CD4-positive, alpha-beta memory T cell (primary cell): ENCODE data around the gene GOLM1. TPM values are rescaled to one million over a fixed set of nuclear protein-coding genes. Genes with fewer than 3 reads are reported as not detected.

Experiments used
- CTCF ChIA-PET: fragments of 350-600 bp; sonication (Branson Sonifier 250); formaldehyde crosslinking; loops from one replicate; lab custom pipeline; 2021; ENCODE audit warnings: inconsistent platforms; ENCODE audit not compliant: partially characterized antibody; lab: Charles Lee
- POLR2A ChIA-PET: fragments of 350-600 bp; sonication (Branson Sonifier 250); formaldehyde crosslinking; loops from one replicate; lab custom pipeline; 2021; ENCODE audit not compliant: partially characterized antibody; lab: Charles Lee
- DNase-seq, 5 donors: peaks; one replicate each; pipeline versions ENCODE4 v3.0.0 to v3.0.0-alpha.2; 2020 to 2022; ENCODE audit warnings: mixed read lengths in 1 of 5
- H3K27ac ChIP-seq: one replicate; pipeline ENCODE4 v1.7.0; 2013; ENCODE audit warnings: low read depth, low read length
- H3K27me3 ChIP-seq: 2 replicates; pipeline ENCODE4 v1.7.0; 2013; ENCODE audit warnings: mild to moderate bottlenecking, low read length, moderate library complexity; ENCODE audit not compliant: insufficient read depth
- H3K36me3 ChIP-seq: 2 replicates; pipeline ENCODE4 v1.7.0; 2013; ENCODE audit warnings: mild to moderate bottlenecking, low read length, moderate library complexity; ENCODE audit not compliant: insufficient read depth
- H3K4me1 ChIP-seq: 2 replicates; pipeline ENCODE4 v1.7.0; 2013; ENCODE audit warnings: mild to moderate bottlenecking, low read length, moderate library complexity; ENCODE audit not compliant: insufficient read depth
- H3K4me3 ChIP-seq, 2 donors: one replicate each; pipeline ENCODE4 v1.7.0; 2013; ENCODE audit warnings: low read length in 2 of 2, mild to moderate bottlenecking in 1 of 2
- H3K9me3 ChIP-seq, 2 donors: one replicate each; pipeline ENCODE4 v1.7.0; 2013; ENCODE audit warnings: low read length in 2 of 2, control low read depth in 1 of 2; ENCODE audit not compliant: control insufficient read depth in 1 of 2
- H3K27ac Mint-ChIP-seq, 7 donors: one replicate each; pipeline ENCODE4 v1.8.0; 2020 to 2021; ENCODE audit warnings: mixed read lengths in 7 of 7, mild to moderate bottlenecking in 6 of 7, inconsistent platforms in 3 of 7, moderate library complexity in 3 of 7
- H3K27me3 Mint-ChIP-seq, 2 donors: one replicate each; pipeline ENCODE4 v1.8.0; 2020 to 2021; ENCODE audit warnings: mixed read lengths in 2 of 2
- H3K36me3 Mint-ChIP-seq, 2 donors: one replicate each; pipeline ENCODE4 v1.8.0; 2020 to 2021; ENCODE audit warnings: mixed read lengths in 2 of 2, inconsistent platforms in 1 of 2, mild to moderate bottlenecking in 1 of 2
- H3K4me1 Mint-ChIP-seq, 4 donors: one replicate each; pipeline ENCODE4 v1.8.0; 2020 to 2021; ENCODE audit warnings: mixed read lengths in 4 of 4, mild to moderate bottlenecking in 1 of 4
- H3K4me3 Mint-ChIP-seq, 8 donors: one replicate each; pipeline ENCODE4 v1.8.0; 2020 to 2021; ENCODE audit warnings: mixed read lengths in 8 of 8, mild to moderate bottlenecking in 7 of 8, moderate library complexity in 6 of 8, inconsistent platforms in 3 of 8
- H3K9me3 Mint-ChIP-seq, 8 donors: one replicate each; pipeline ENCODE4 v1.8.0; 2020 to 2021; ENCODE audit warnings: mixed read lengths in 8 of 8, mild to moderate bottlenecking in 5 of 8, inconsistent platforms in 3 of 8, moderate library complexity in 1 of 8
- intact Hi-C: fragments of 100-400 bp; cut with micrococcal nuclease; formaldehyde crosslinking; loops from one replicate; pipeline ENCODE4 v1.15.1; 2023
- polyA plus RNA-seq, 2 donors: library from polyadenylated mRNA; unstranded; fragments of 300-500 nt; fragmentation: Illumina TruSeq; gene quantifications; one replicate each; pipeline ENCODE4 v1.2.3, GENCODE V29; 2021
- total RNA-seq, 2 experiments: library from RNA; stranded (reverse); gene quantifications; one replicate each; pipeline ENCODE4 v1.2.3, GENCODE V29; 2021

The GOLM1 gene
- total and polyA plus RNA-seq, 4 experiments from 2014 or later = 0.54 to 1.00 TPM; not detected in 2

GRCh38 chr9:86079865-86080469, 19.4 kb downstream of the GOLM1 start:
- intact Hi-C loops = no loop called here
- no peaks in the 10 kb centered on the region for H3K4me1 ChIP-seq
- Mint-ChIP-seq H3K27ac (no peak overlapping the region), H3K36me3 (no peaks in the 10 kb centered on the region), H3K9me3 (no peaks in the 10 kb centered on the region), H3K27me3 (peaks cover under 1 to 1% of the 10 kb centered on the region in 2 donors), H3K4me1 (no peaks in the 10 kb centered on the region), H3K4me3 (no peak overlapping the region)
- H3K27ac ChIP-seq = no peak overlapping the region
- no peaks in the 10 kb centered on the region for H3K27me3 ChIP-seq
- H3K4me3 ChIP-seq = no peak overlapping the region
- CTCF ChIA-PET = no interaction called here
- H3K36me3 ChIP-seq = no peaks in the 10 kb centered on the region
- H3K9me3 ChIP-seq = no peaks in the 10 kb centered on the region
- POLR2A ChIA-PET = no interaction called here
- DNase-seq = no peak

DNA sequence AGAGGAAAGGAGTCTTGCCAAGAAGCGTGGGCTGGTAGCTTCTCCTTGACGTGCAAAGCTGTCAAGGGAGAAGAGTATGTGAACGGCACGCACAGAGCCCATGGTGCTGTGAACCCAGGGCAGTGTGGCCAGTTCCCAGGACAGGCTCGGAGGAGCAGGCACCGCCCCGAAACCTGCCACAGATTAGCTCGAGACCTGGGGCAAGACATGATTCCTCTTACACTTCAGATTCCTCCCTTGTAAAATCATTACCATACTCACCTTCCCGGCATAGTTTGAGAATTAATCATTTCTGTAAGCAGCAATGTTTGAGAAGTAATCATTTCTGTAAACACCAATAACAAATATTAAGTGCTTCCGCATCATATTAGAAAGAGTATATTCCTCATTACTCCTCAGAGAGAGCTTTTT, 19.9 kb downstream of the GOLM1 start:
- DNase-seq = no peak
- Histone ChIP-seq H3K4me1 (no peaks in the 10 kb centered on the region), H3K27ac (no peak overlapping the region), H3K4me3 (no peak overlapping the region), H3K27me3 (no peaks in the 10 kb centered on the region), H3K9me3 (no peaks in the 10 kb centered on the region), H3K36me3 (no peaks in the 10 kb centered on the region)
- no peaks in the 10 kb centered on the region for H3K36me3 Mint-ChIP-seq
- H3K27me3 Mint-ChIP-seq = peaks cover 0 to 1% of the 10 kb centered on the region in 2 donors
- no peaks in the 10 kb centered on the region for H3K9me3 Mint-ChIP-seq
- ChIA-PET POLR2A (no interaction called here), CTCF (no interaction called here)
- H3K4me3 Mint-ChIP-seq = no peak overlapping the region
- no peaks in the 10 kb centered on the region for H3K4me1 Mint-ChIP-seq
- H3K27ac Mint-ChIP-seq = no peak overlapping the region
- intact Hi-C loops = no loop called here

- CTCF ChIA-PET = no interaction called here
- Mint-ChIP-seq H3K9me3 (no peaks in the 10 kb centered on the region), H3K27me3 (peaks cover 0 to 1% of the 10 kb centered on the region in 2 donors), H3K4me1 (no peaks in the 10 kb centered on the region), H3K27ac (no peak overlapping the region), H3K36me3 (no peaks in the 10 kb centered on the region), H3K4me3 (no peak overlapping the region)
- Histone ChIP-seq H3K36me3 (no peaks in the 10 kb centered on the region), H3K9me3 (no peaks in the 10 kb centered on the region), H3K4me1 (no peaks in the 10 kb centered on the region), H3K27me3 (no peaks in the 10 kb centered on the region), H3K4me3 (no peak overlapping the region), H3K27ac (no peak overlapping the region)
- DNase-seq = no peak
- intact Hi-C loops = no loop called here
- POLR2A ChIA-PET = no interaction called here
Observed at GRCh38 chr9:86078731-86079130, 20.6 kb downstream of the GOLM1 start.

GRCh38 chr9:86077276-86077675, 22.1 kb downstream of the GOLM1 start:
- Histone ChIP-seq H3K36me3 (no peaks in the 10 kb centered on the region), H3K4me3 (no peak overlapping the region), H3K27ac (no peak overlapping the region), H3K4me1 (no peaks in the 10 kb centered on the region), H3K9me3 (no peaks in the 10 kb centered on the region), H3K27me3 (no peaks in the 10 kb centered on the region)
- DNase-seq = no peak
- H3K27me3 Mint-ChIP-seq = peaks cover 1 to 2% of the 10 kb centered on the region in 2 donors
- intact Hi-C loops = no loop called here
- POLR2A ChIA-PET = no interaction called here
- no peak overlapping the region for H3K27ac Mint-ChIP-seq
- CTCF ChIA-PET = no interaction called here
- no peaks in the 10 kb centered on the region for H3K9me3 Mint-ChIP-seq
- no peaks in the 10 kb centered on the region for H3K36me3 Mint-ChIP-seq
- no peak overlapping the region for H3K4me3 Mint-ChIP-seq
- H3K4me1 Mint-ChIP-seq = no peaks in the 10 kb centered on the region

DNA sequence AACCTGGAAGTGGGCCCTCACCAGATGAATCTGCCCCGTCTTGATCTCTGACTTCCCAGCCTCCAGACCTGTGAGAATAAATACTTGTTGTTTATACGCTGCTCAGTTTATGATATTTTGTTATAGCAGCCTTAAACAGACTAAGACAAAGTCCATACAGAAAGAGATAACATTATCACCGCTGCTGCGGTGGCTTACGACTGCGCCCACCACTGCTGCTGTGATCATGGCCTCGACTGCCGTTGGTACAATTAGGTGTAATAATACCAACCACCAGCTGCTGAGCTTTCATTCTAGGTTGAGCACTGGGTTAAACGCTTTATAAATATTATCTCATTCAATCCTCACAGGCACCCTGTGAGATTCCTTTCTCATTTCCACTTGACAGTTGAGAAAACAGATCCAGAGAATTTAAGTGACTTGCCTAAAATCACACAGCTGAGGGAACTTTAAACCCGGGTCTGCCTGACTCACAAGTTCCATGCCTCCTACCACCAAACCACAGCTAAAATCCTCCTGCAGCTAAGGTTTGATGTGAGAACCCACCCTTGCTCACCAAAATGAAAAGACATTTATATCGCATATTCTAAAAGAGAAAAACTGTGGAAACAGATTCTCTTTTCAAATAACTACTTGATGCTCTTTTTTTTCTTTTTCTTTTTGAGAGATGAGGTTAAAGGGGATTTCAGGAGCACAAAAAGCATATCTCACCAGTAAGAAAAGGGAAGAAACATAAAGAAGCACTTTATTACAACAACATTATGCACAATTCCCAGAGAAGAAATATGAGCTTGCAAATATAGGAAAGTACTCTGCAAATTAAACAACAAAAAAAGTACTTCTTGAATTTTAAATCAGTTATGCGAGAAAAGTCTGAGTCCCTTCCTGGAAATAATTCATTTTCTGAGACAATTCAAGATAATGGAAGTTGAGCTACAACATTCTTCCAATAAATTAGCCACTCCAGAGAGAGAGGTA, 23.9 kb downstream of the GOLM1 start:
- Mint-ChIP-seq H3K4me1 (no peaks in the 10 kb centered on the region), H3K27ac (no peak overlapping the region), H3K9me3 (no peaks in the 10 kb centered on the region), H3K36me3 (no peaks in the 10 kb centered on the region), H3K27me3 (peaks cover 3 to 4% of the 10 kb centered on the region in 2 donors), H3K4me3 (no peak overlapping the region)
- Histone ChIP-seq H3K4me3 (no peak overlapping the region), H3K36me3 (no peaks in the 10 kb centered on the region), H3K27me3 (no peaks in the 10 kb centered on the region), H3K9me3 (no peaks in the 10 kb centered on the region), H3K27ac (no peak overlapping the region), H3K4me1 (no peaks in the 10 kb centered on the region)
- DNase-seq = no peak
- intact Hi-C loops = no loop called here
- ChIA-PET CTCF (interaction anchor here (0.6 kb wide), 1 partner anchor 22 kb away, joined by 3 read pairs; no protein-coding TSS in a partner anchor), POLR2A (no interaction called here)

- CTCF ChIA-PET = no interaction called here
- no peaks in the 10 kb centered on the region for H3K36me3 ChIP-seq
- Mint-ChIP-seq H3K27me3 (peaks cover 4% of the 10 kb centered on the region in 2 donors), H3K4me1 (no peaks in the 10 kb centered on the region), H3K27ac (no peak overlapping the region), H3K36me3 (no peaks in the 10 kb centered on the region), H3K4me3 (no peak overlapping the region), H3K9me3 (peaks cover 0 to 2% (median 0%) of the 10 kb centered on the region in 8 donors)
- no peak overlapping the region for H3K27ac ChIP-seq
- POLR2A ChIA-PET = no interaction called here
- no peaks in the 10 kb centered on the region for H3K9me3 ChIP-seq
- no peak for DNase-seq
- no peaks in the 10 kb centered on the region for H3K4me1 ChIP-seq
- H3K4me3 ChIP-seq = no peak overlapping the region
- no peaks in the 10 kb centered on the region for H3K27me3 ChIP-seq
- intact Hi-C loops = no loop called here
Observed at GRCh38 chr9:86073839-86074238, 25.5 kb downstream of the GOLM1 start.

DNA sequence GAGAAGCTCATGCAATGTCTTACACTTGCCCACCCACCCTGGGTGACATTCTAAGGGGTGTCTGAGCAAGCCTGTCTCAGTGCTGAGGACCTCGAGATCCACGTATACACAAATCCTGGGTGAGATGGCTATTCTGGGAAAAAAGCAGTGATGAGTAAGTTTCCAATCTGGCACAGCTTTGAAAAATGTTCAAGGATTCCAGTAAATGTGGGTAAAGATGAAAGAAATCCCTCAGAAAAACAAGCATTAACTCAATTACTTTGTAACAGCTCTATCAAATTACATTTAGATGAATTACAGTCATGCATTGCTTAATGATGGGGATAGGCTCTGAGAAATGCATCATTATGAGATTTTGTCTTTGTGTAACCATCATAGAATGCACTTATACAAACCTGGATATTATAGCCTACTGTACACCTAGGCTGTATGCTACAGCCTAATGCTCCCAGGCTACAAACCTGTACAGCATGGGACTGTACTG, 26.9 kb downstream of the GOLM1 start:
- ChIA-PET CTCF (no interaction called here), POLR2A (no interaction called here)
- Mint-ChIP-seq H3K4me1 (no peaks in the 10 kb centered on the region), H3K4me3 (no peak overlapping the region), H3K36me3 (no peaks in the 10 kb centered on the region), H3K27me3 (peaks cover 4 to 5% of the 10 kb centered on the region in 2 donors), H3K9me3 (peaks cover 0 to 2% (median 0%) of the 10 kb centered on the region in 8 donors), H3K27ac (no peak overlapping the region)
- intact Hi-C loops = no loop called here
- no peak for DNase-seq
- H3K4me3 ChIP-seq = no peak overlapping the region
- H3K4me1 ChIP-seq = no peaks in the 10 kb centered on the region
- no peaks in the 10 kb centered on the region for H3K36me3 ChIP-seq
- H3K27ac ChIP-seq = no peak overlapping the region
- H3K27me3 ChIP-seq = no peaks in the 10 kb centered on the region
- H3K9me3 ChIP-seq = no peaks in the 10 kb centered on the region
